Peyer's patch (tissue), 4 donors: ENCODE data around the gene FAM171A1. TPM values are rescaled to one million over a fixed set of nuclear protein-coding genes. Genes with fewer than 3 reads are reported as not detected.
"Not testable (repeated sequence)": the region's sequence is repeated elsewhere in the genome, so short reads cannot be mapped to it uniquely, and the experiment has no call there.

Experiments
- DNase-seq, 3 donors: peaks; one replicate each; pipeline ENCODE4 v3.0.0-alpha.2; 2017 to 2019
- H3K27ac ChIP-seq, 4 donors: fragments of 200-600 bp; sonication (generic); one replicate each; pipeline ENCODE4 v1.5.1; 2016 to 2019
- H3K27me3 ChIP-seq, 2 donors: fragments of 200-600 bp; sonication (generic); one replicate each; pipeline ENCODE4 v1.5.1; 2019
- H3K36me3 ChIP-seq, 3 donors: fragments of 200-600 bp; sonication (generic); one replicate each; pipeline ENCODE4 v1.5.1; 2016 to 2019
- H3K4me1 ChIP-seq, 4 donors: fragments of 200-600 bp; sonication (generic); one replicate each; pipeline ENCODE4 v1.5.1; 2016 to 2019
- H3K4me3 ChIP-seq, 4 donors: fragments of 200-600 bp; sonication (generic); 1 replicate in 3 of 4; 2 replicates in 1 of 4; pipeline ENCODE4 v1.5.1; 2016 to 2019; ENCODE audit warnings: mild to moderate bottlenecking in 1 of 4
- H3K9me3 ChIP-seq, 4 donors: fragments of 200-600 bp; sonication (generic); one replicate each; pipeline ENCODE4 v1.5.1; 2016 to 2019; ENCODE audit warnings: mild to moderate bottlenecking in 1 of 4
- CTCF ChIP-seq, 6 experiments: fragments of 450-650 bp in 4 of 6; fragments of 200-600 bp in 2 of 6; sonication (generic) in 1 of 6; IDR thresholded peaks; one replicate each; pipeline ENCODE4 v1.5.1; 2017 to 2019; ENCODE audit warnings: antibody characterized with exemption in 6 of 6, mild to moderate bottlenecking in 3 of 6, moderate library complexity in 1 of 6
- POLR2A ChIP-seq, 2 donors: fragments of 450-650 bp; IDR thresholded peaks; one replicate each; pipeline ENCODE4 v1.5.1; 2017; ENCODE audit warnings: antibody characterized with exemption in 2 of 2, mild to moderate bottlenecking in 2 of 2, moderate library complexity in 2 of 2
- total RNA-seq, 4 donors: library from RNA; depleted of rRNA; stranded (reverse); fragments of >200 nt; gene quantifications; one replicate each; pipeline ENCODE4 v1.1.0, GENCODE V29; 2016

Gene FAM171A1
- total RNA-seq, 4 donors from 2014 or later, result 14.7 to 37.1 (median 24.5) TPM

GRCh38 chr10:15305161-15305560 is 65.9 kb downstream of the FAM171A1 start:
- no peak overlapping the region for H3K4me3 ChIP-seq
- H3K27ac ChIP-seq, result no peak overlapping the region
- no peaks in the 10 kb centered on the region for H3K36me3 ChIP-seq
- DNase-seq, result no peak
- H3K27me3 ChIP-seq, result no peaks in the 10 kb centered on the region
- H3K9me3 ChIP-seq, result no peaks in the 10 kb centered on the region
- H3K4me1 ChIP-seq, result no peaks in the 10 kb centered on the region
- TF ChIP-seq CTCF (IDR thresholded peaks at IDR 0.05), result no peak
- TF ChIP-seq POLR2A (IDR thresholded peaks at IDR 0.05), result no peak

- not testable (repeated sequence) for H3K36me3 ChIP-seq, H3K9me3 ChIP-seq, H3K27me3 ChIP-seq, H3K4me3 ChIP-seq, H3K4me1 ChIP-seq, DNase-seq, H3K27ac ChIP-seq
Observed at GRCh38 chr10:15302188-15302956, 68.7 kb downstream of the FAM171A1 start.

- no peaks in the 10 kb centered on the region for H3K36me3 ChIP-seq
- H3K27ac ChIP-seq, result no peak overlapping the region
- no peaks in the 10 kb centered on the region for H3K9me3 ChIP-seq
- no peaks in the 10 kb centered on the region for H3K27me3 ChIP-seq
- H3K4me1 ChIP-seq, result no peaks in the 10 kb centered on the region
- DNase-seq, result no peak
- H3K4me3 ChIP-seq, result no peak overlapping the region
- TF ChIP-seq POLR2A (IDR thresholded peaks at IDR 0.05) (no peak), CTCF (IDR thresholded peaks at IDR 0.05) (no peak)
Observed at GRCh38 chr10:15300697-15301096, 70.4 kb downstream of the FAM171A1 start.

GRCh38 chr10:15300145-15300544 is 70.9 kb downstream of the FAM171A1 start:
- no peaks in the 10 kb centered on the region for H3K36me3 ChIP-seq
- no peak overlapping the region for H3K4me3 ChIP-seq
- DNase-seq, result no peak
- no peaks in the 10 kb centered on the region for H3K4me1 ChIP-seq
- TF ChIP-seq CTCF (IDR thresholded peaks at IDR 0.05) (no peak), POLR2A (IDR thresholded peaks at IDR 0.05) (no peak)
- H3K27me3 ChIP-seq, result no peaks in the 10 kb centered on the region
- no peak overlapping the region for H3K27ac ChIP-seq
- no peaks in the 10 kb centered on the region for H3K9me3 ChIP-seq

- H3K36me3 ChIP-seq, result no peaks in the 10 kb centered on the region
- DNase-seq, result no peak
- H3K9me3 ChIP-seq, result no peaks in the 10 kb centered on the region
- no peaks in the 10 kb centered on the region for H3K27me3 ChIP-seq
- no peak overlapping the region for H3K4me3 ChIP-seq
- TF ChIP-seq POLR2A (IDR thresholded peaks at IDR 0.05) (no peak), CTCF (IDR thresholded peaks at IDR 0.05) (no peak)
- H3K27ac ChIP-seq, result no peak overlapping the region
- no peaks in the 10 kb centered on the region for H3K4me1 ChIP-seq
Observed at GRCh38 chr10:15296701-15297100, 74.4 kb downstream of the FAM171A1 start.

- Histone ChIP-seq H3K36me3 (no peaks in the 10 kb centered on the region), H3K9me3 (no peaks in the 10 kb centered on the region), H3K27me3 (no peaks in the 10 kb centered on the region), H3K4me3 (no peak overlapping the region), H3K27ac (no peak overlapping the region), H3K4me1 (no peaks in the 10 kb centered on the region)
- no peak for DNase-seq
- TF ChIP-seq POLR2A (IDR thresholded peaks at IDR 0.05) (no peak), CTCF (IDR thresholded peaks at IDR 0.05) (no peak)
Observed at GRCh38 chr10:15295537-15296325, 75.4 kb downstream of the FAM171A1 start.
